ENCODE results near the gene DCANP1. TPM values are rescaled to one million over a fixed set of nuclear protein-coding genes. Genes with fewer than 3 reads are reported as not detected.

Gene DCANP1
- total and polyA plus RNA-seq, 2 of the 13 experiments (the other 11 are each of a cell fraction or from before 2014, with no cell fraction given) = not detected

DNA sequence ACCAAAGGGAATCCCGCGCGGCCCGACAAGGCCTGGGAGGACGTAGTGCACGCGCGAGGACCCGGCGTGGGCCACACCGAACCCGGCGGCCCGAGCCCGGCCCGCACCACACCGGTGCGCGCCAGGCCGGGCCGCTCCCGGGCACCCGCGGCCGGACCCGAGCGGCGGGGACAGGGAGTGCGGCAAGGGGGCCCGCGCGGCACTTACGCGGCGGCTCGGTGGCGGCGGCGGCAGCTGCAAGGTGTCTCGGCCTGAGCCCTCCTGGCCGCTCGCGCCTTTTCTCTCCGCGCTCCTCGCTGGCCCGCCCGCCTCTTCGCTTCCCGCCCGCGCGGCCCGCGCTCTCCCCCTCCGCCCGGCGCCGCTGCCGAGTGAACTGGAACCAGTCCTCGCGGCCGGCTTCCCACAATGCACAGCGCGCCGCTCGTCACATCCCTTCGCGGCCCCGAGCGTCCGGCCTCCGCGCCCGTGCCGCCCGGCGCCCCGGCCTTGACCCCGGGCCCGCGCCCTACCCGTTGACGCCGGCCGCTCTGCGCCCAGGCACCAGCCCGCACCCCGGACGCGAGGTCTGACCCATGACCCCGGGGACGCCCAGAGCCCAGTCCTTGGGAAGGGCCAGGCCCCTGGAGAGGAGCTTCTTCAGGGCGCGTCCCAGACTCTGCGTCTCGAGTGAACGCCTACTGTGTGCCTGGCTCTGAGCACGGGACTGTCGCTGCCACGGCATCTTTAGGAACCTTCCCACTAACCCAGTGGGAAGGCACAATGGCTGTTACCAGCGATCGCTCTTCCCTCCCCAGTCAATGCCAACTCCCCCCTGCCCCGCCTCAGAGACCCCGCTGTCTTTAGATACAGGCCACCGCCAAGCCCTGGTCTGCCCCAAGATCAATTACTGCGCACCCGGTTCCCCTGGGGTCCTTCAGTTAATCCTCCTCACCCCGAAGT is 48.0 kb downstream of the DCANP1 start, which contains the start of gene MACROH2A1 (continued):
- TF ChIP-seq, protein P1, sequence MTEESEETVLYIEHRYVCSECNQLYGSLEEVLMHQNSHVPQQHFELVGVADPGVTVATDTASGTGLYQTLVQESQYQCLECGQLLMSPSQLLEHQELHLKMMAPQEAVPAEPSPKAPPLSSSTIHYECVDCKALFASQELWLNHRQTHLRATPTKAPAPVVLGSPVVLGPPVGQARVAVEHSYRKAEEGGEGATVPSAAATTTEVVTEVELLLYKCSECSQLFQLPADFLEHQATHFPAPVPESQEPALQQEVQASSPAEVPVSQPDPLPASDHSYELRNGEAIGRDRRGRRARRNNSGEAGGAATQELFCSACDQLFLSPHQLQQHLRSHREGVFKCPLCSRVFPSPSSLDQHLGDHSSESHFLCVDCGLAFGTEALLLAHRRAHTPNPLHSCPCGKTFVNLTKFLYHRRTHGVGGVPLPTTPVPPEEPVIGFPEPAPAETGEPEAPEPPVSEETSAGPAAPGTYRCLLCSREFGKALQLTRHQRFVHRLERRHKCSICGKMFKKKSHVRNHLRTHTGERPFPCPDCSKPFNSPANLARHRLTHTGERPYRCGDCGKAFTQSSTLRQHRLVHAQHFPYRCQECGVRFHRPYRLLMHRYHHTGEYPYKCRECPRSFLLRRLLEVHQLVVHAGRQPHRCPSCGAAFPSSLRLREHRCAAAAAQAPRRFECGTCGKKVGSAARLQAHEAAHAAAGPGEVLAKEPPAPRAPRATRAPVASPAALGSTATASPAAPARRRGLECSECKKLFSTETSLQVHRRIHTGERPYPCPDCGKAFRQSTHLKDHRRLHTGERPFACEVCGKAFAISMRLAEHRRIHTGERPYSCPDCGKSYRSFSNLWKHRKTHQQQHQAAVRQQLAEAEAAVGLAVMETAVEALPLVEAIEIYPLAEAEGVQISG (CRISPR knock-in tag; IDR thresholded peaks at IDR 0.05) = peak; percentile 86
- 0 out of 2 replicates have a peak, but pooled peaks have one; percentile 57 for TF ChIP-seq ZSCAN9 (CRISPR knock-in tag; IDR thresholded peaks at IDR 0.05; ENCODE audit: borderline replicate concordance)
- TF ChIP-seq DR1 (CRISPR knock-in tag; IDR thresholded peaks at IDR 0.05) = peak; percentile 65; the same call in 1 of the 2 replicates
- peak; percentile 79 for TF ChIP-seq SAP130 (CRISPR knock-in tag; IDR thresholded peaks at IDR 0.05; ENCODE audit: low read depth)
- TF ChIP-seq ZNF788 (CRISPR knock-in tag; IDR thresholded peaks at IDR 0.05; ENCODE audit: borderline replicate concordance) = peak; percentile 71; the same call in 1 of the 2 replicates
- no peak for TF ChIP-seq NFIC (IDR thresholded peaks at IDR 0.05; ENCODE audit: low read length)
- TF ChIP-seq, protein P2, sequence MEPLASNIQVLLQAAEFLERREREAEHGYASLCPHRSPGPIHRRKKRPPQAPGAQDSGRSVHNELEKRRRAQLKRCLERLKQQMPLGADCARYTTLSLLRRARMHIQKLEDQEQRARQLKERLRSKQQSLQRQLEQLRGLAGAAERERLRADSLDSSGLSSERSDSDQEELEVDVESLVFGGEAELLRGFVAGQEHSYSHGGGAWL (CRISPR knock-in tag; IDR thresholded peaks at IDR 0.05) = no peak
- no peak for TF ChIP-seq THYN1 (CRISPR knock-in tag; IDR thresholded peaks at IDR 0.05; ENCODE audit: borderline replicate concordance, low read depth)
- TF ChIP-seq, protein P3, sequence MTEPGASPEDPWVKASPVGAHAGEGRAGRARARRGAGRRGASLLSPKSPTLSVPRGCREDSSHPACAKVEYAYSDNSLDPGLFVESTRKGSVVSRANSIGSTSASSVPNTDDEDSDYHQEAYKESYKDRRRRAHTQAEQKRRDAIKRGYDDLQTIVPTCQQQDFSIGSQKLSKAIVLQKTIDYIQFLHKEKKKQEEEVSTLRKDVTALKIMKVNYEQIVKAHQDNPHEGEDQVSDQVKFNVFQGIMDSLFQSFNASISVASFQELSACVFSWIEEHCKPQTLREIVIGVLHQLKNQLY (CRISPR knock-in tag; IDR thresholded peaks at IDR 0.05) = no peak
- TF ChIP-seq, protein P4, sequence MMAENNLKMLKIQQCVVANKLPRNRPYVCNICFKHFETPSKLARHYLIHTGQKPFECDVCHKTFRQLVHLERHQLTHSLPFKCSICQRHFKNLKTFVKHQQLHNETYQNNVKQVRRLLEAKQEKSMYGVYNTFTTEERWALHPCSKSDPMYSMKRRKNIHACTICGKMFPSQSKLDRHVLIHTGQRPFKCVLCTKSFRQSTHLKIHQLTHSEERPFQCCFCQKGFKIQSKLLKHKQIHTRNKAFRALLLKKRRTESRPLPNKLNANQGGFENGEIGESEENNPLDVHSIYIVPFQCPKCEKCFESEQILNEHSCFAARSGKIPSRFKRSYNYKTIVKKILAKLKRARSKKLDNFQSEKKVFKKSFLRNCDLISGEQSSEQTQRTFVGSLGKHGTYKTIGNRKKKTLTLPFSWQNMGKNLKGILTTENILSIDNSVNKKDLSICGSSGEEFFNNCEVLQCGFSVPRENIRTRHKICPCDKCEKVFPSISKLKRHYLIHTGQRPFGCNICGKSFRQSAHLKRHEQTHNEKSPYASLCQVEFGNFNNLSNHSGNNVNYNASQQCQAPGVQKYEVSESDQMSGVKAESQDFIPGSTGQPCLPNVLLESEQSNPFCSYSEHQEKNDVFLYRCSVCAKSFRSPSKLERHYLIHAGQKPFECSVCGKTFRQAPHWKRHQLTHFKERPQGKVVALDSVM (CRISPR knock-in tag; IDR thresholded peaks at IDR 0.05) = peak; percentile 24; the same call in 1 of the 2 replicates
- TF ChIP-seq FIP1L1 (IDR thresholded peaks at IDR 0.05; ENCODE audit: borderline replicate concordance, insufficient read depth, low read depth, low read length) = no peak
- TF ChIP-seq, protein P5, sequence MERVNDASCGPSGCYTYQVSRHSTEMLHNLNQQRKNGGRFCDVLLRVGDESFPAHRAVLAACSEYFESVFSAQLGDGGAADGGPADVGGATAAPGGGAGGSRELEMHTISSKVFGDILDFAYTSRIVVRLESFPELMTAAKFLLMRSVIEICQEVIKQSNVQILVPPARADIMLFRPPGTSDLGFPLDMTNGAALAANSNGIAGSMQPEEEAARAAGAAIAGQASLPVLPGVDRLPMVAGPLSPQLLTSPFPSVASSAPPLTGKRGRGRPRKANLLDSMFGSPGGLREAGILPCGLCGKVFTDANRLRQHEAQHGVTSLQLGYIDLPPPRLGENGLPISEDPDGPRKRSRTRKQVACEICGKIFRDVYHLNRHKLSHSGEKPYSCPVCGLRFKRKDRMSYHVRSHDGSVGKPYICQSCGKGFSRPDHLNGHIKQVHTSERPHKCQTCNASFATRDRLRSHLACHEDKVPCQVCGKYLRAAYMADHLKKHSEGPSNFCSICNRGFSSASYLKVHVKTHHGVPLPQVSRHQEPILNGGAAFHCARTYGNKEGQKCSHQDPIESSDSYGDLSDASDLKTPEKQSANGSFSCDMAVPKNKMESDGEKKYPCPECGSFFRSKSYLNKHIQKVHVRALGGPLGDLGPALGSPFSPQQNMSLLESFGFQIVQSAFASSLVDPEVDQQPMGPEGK (CRISPR knock-in tag; IDR thresholded peaks at IDR 0.05) = peak; percentile 10; the same call in 1 of the 2 replicates
- TF ChIP-seq SP1 (IDR thresholded peaks at IDR 0.05) = no peak
- 0 out of 2 replicates have a peak, but pooled peaks have one; percentile 34 for TF ChIP-seq SP1 (CRISPR knock-in tag; IDR thresholded peaks at IDR 0.05)
- peak; percentile 46; the same call in 1 of the 2 replicates for TF ChIP-seq SUZ12 (IDR thresholded peaks at IDR 0.05; ENCODE audit: low read depth, low read length)
- TF ChIP-seq ZNF430 (CRISPR knock-in tag; IDR thresholded peaks at IDR 0.05) = peak; percentile 17; the same call in 1 of the 2 replicates
- 0 out of 2 replicates have a peak, but pooled peaks have one; percentile 38 for TF ChIP-seq ZNF589 (CRISPR knock-in tag; conservative IDR thresholded peaks at IDR 0.05)
- peak; percentile 72; the same call in 1 of the 2 replicates for TF ChIP-seq FOXO1 (CRISPR knock-in tag; IDR thresholded peaks at IDR 0.05)
- 0 out of 2 replicates have a peak, but pooled peaks have one; percentile 32 for TF ChIP-seq ZNF44 (CRISPR knock-in tag; IDR thresholded peaks at IDR 0.05)
- TF ChIP-seq, protein P6, sequence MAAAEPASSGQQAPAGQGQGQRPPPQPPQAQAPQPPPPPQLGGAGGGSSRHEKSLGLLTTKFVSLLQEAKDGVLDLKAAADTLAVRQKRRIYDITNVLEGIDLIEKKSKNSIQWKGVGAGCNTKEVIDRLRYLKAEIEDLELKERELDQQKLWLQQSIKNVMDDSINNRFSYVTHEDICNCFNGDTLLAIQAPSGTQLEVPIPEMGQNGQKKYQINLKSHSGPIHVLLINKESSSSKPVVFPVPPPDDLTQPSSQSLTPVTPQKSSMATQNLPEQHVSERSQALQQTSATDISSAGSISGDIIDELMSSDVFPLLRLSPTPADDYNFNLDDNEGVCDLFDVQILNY (CRISPR knock-in tag; conservative IDR thresholded peaks at IDR 0.05) = peak; percentile 78

All from HepG2 (cell line).